GM12874 (cell line): ENCODE measurements around the gene CNBP.

Experiments used
- CTCF ChIP-seq: IDR thresholded peaks from 2 replicates; pipeline ENCODE4 v1.5.1; 2011; ENCODE audit warnings: low read depth, mild to moderate bottlenecking, control low read depth, low read length, moderate library complexity; ENCODE audit not compliant: insufficient read depth

CNBP gene

GRCh38 chr3:129183569-129184395 is at the start of gene CNBP:
Gene CNBP (minus strand): TSS chr3:129183896. CDS start chr3:129171757, 12,139 bp downstream.
- TF ChIP-seq CTCF = no peak

DNA sequence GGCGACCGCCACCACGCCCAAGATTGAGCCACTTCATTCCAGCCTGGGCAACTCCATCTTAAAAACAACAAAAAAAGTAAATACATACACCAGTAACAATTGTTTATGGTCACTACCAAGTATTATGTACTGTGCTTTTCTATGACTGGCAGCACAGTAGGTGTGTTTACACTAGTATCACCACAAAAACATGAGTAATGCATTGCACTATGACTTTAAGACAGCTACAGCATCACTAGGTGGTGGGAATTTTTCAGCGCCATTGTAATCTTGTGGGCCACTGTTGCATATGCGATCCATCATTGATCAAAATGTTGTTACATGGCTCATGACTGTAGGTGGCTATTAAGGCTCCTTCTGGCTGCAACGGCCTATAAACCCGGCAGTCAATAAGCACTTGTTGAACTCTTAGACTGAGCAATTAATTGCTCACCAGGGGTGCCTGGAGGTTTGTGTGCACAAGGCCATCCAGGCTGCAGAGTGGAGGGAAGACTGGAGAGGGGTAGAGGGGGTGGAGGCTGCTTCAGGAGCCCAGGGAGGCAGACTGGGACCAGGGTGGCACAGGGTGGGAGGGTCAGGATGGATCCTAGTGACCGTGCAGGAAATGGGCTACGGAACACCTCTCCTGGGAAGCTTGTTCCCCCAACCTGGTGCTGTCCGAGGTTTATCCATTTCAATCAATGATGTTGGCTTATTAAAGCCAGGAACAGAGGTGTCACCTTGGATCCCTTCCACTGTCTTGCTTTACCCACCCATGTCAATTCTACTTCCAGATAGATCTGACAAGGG is 47.8 kb upstream of the CNBP start:
- TF ChIP-seq CTCF = no peak

DNA sequence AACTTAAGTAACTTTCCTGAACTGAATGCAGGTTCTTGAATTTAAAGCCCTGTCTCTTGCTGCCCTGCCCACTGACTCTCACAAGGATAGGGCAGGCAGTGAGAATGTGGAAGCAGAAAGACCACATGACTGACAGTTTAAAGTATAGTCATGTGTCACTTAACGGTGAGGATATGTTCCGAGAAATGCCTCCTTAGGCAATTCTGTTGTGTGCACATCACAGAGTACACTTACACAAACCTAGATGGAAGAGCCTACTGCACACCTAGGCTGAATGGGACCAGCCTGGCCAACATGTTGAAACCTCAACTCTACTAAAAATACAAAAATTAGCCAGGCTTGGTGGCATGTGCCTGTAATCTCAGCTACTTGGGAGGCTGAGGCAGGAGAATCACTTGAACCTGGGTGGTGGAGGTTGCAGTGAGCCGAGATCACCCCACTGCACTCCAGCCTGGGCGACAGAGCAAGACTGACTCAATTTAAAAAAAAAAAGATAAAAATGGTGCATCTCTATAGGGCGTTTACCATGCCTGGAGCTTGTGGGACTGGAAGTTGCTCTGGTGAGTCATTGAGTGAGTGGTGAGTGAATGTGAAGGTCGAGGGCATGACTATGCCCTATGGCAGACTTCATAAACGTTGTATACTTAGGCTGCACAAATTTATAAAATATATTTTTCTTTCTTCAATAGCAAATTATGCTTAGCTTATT is 46.8 kb upstream of the CNBP start:
- TF ChIP-seq CTCF = no peak

DNA sequence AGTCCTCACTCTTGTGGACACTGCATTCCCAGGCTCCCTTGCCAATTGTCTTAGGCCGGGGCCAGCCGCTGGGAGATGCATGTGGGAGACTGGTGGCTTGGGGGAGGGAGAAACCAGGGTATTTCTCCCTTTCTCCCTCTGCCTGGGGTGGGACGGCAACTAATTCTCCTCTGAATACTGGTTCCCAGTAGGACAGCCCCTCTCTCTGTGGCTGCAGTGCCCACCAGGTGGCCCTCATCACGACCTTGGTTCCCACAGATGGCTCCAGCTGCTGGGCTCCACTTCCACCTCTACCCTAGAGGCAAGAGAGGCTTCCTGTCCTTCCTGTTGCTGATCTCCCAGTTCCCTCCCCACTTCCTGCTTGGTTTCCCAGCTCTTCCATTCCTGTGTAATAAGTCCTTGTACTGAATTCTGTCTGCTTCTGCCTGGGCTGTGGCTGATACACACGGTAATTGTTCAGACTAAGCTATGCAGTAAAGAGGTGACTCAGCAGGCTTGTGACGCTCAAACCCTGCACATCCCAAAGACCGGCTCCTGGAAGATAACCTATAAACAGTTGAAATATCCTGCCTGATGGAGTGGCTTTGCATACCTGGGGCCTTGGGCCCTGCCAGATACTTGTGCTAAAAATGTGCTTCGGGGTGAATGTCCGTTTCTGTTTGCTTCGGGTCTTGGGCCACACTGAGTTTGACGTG is 45.3 kb upstream of the CNBP start:
- no peak for TF ChIP-seq CTCF

DNA sequence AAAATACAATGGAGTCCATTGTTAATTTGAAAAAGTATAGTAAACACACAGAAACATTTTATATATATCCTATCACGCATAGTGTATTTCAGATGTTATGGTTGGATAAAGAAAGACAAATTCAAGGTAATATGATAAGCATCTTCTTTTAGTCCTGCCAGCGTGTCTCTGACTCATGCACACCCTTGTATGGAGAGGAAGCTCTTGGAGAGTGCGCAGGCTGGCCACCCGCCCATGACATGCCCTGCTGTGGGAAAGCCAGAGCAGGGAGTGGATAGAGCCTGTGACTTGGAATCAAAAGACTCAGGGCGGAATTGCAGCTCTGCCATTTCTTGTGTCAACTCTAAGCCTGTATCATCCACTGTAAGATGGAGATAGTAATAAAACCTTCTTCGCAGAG is 42.7 kb upstream of the CNBP start:
- no peak for TF ChIP-seq CTCF

GRCh38 chr3:129224984-129225393 is 41.3 kb upstream of the CNBP start:
- no peak for TF ChIP-seq CTCF

GRCh38 chr3:129218742-129219141 is 35.0 kb upstream of the CNBP start:
- TF ChIP-seq CTCF = no peak
